ENCODE results near the gene SPNS2. TPM values are rescaled to one million over a fixed set of nuclear protein-coding genes. Genes with fewer than 3 reads are reported as not detected.

Gene SPNS2
- total and polyA plus RNA-seq, 10 of the 15 experiments (the other 5 are each of a cell fraction or from before 2014, with no cell fraction given): 0.04 to 1.1 (median 0.23) TPM; not detected in 2

DNA sequence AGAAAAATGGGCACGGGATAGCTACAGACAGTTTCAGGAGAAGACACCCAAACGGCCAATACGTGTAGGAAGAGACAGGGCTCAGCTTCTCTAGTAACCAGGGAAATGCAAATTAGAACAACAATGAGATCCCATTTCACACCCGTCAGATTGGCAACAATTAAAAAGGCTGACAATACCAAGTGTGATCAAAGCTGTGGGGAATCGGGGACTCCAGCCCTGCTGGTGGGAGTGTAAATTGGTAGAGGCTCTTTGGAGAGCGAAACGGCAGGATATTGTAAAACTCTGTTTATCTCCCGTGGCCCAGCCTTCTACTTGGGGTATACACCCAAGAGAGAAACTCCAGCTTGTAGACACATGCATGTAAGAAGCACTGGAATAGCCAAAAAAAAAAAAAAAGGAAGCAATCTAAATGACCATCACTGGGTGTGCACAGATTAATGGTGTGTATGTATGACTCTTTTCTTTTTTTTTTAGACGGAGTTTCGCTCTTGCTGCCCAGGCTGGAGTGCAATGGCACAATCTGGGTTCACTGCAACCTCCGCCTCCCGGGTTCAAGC lies 29.0 kb downstream of the SPNS2 start:
- POLR2A ChIA-PET: interaction anchor here (0.8 kb wide), 1 partner anchor 30 kb away, joined by 4 read pairs; no protein-coding TSS in a partner anchor
- DNase-seq (ENCODE audit: low read depth, low spot score) (no peak), ATAC-seq (no peak), FAIRE-seq (no peak)
- no peaks in the 10 kb centered on the region for H3K27me3 ChIP-seq (replicated peaks in 1 of 2; ENCODE audit: control insufficient read depth in 2 of 2, insufficient read depth in 2 of 2, low read length in 1 of 2)
- WGBS (ENCODE audit: insufficient coverage, insufficient replicate concordance, low lambda C conversion rate, missing lambda C conversion rate): 61% methylated on average over 12 of the region's 12 CpGs
- no peak overlapping the region for H3K4me2 ChIP-seq (ENCODE audit: control insufficient read depth, insufficient read depth)
- no peaks in the 10 kb centered on the region for H3K36me3 ChIP-seq (ENCODE audit: control insufficient read depth in 2 of 2, insufficient read depth in 2 of 2, low read length in 1 of 2)
- no TSS peak for BruUV-seq (replicated peaks)
- H3K27ac ChIP-seq (ENCODE audit: control insufficient read depth, insufficient read depth): no peak overlapping the region
- H3K79me2 ChIP-seq (ENCODE audit: control insufficient read depth, insufficient read depth, low read length): no peaks in the 10 kb centered on the region
- H3K4me1 ChIP-seq (ENCODE audit: control insufficient read depth, insufficient read depth, low read length): peaks cover 8% of the 10 kb centered on the region
- no peak overlapping the region for H2AFZ ChIP-seq (ENCODE audit: control insufficient read depth, low read depth, low read length)
- intact Hi-C loops (cut with micrococcal nuclease; ENCODE audit: unreplicated experiment): loop anchor here (10.0 kb wide), 1 partner anchor 103 kb away; no protein-coding TSS in a partner anchor
- no peak overlapping the region for H3K9ac ChIP-seq (ENCODE audit: control insufficient read depth, insufficient read depth, low read length)
- H4K20me1 ChIP-seq (ENCODE audit: control insufficient read depth, insufficient read depth): no peaks in the 10 kb centered on the region
- TF ChIP-seq PAX5 (IDR thresholded peaks at IDR 0.05; ENCODE audit: borderline replicate concordance, low read depth, low read length) (no peak), SMAD5 (IDR thresholded peaks at IDR 0.05; ENCODE audit: low read depth) (no peak), RCOR1 (conservative IDR thresholded peaks at IDR 0.05; ENCODE audit: low read depth, low read length) (no peak), RB1 (IDR thresholded peaks at IDR 0.05; ENCODE audit: borderline replicate concordance) (no peak), CEBPB (IDR thresholded peaks at IDR 0.05; ENCODE audit: borderline replicate concordance in 1 of 2, low read depth in 2 of 2, low read length in 2 of 2) (no peak), DPF2 (IDR thresholded peaks at IDR 0.05) (no peak), MXI1 (IDR thresholded peaks at IDR 0.05; ENCODE audit: low read depth, low read length) (no peak), BCL11A (IDR thresholded peaks at IDR 0.05; ENCODE audit: low read depth, low read length) (no peak), ZNF24 (IDR thresholded peaks at IDR 0.05) (no peak), TCF12 (IDR thresholded peaks at IDR 0.05; ENCODE audit: low read depth, low read length) (no peak), SREBF1 (IDR thresholded peaks at IDR 0.05; ENCODE audit: low read length) (no peak), SUPT20H (IDR thresholded peaks at IDR 0.05; ENCODE audit: borderline replicate concordance, control insufficient read depth, low read depth, low read length) (no peak), NR2C1 (IDR thresholded peaks at IDR 0.05) (no peak), EGR1 (IDR thresholded peaks at IDR 0.05; ENCODE audit: borderline replicate concordance in 1 of 2, low read depth in 2 of 2, low read length in 2 of 2) (no peak), SPI1 (IDR thresholded peaks at IDR 0.05; ENCODE audit: borderline replicate concordance, insufficient read depth, low read depth, low read length) (no peak), FOXM1 (IDR thresholded peaks at IDR 0.05; ENCODE audit: low read depth, low read length) (no peak)
- CTCF ChIA-PET: no interaction called here
- no peak overlapping the region for H3K4me3 ChIP-seq
- H3K9me3 ChIP-seq (replicated peaks; ENCODE audit: control insufficient read depth, insufficient read depth, low read length): no peaks in the 10 kb centered on the region
- SMC1A ChIA-PET (ENCODE audit: uncharacterized antibody, unreplicated experiment): no interaction called here
- in situ Hi-C loops (cut with MboI): no loop called here
- RAD21 ChIA-PET (ENCODE audit: unreplicated experiment): no interaction called here
